H1 (cell line): ENCODE data around the gene CDC42SE2. TPM values are rescaled to one million over a fixed set of nuclear protein-coding genes. Genes with fewer than 3 reads are reported as not detected.

Experiments
- CTCF ChIA-PET: fragments of 300-600 bp; sonication (Branson Sonifier 250); formaldehyde crosslinking; loops from one replicate; lab custom pipeline; 2021; ENCODE audit not compliant: partially characterized antibody; lab: Charles Lee
- POLR2A ChIA-PET: fragments of 300-600 bp; sonication (Branson Sonifier 250); formaldehyde crosslinking; loops from one replicate; lab custom pipeline; 2021; ENCODE audit warnings: inconsistent platforms; ENCODE audit not compliant: partially characterized antibody; lab: Charles Lee
- DNase-seq, 2 experiments: peaks; one replicate each; pipeline versions ENCODE4 v3.0.0 to v3.0.0-alpha.2; 2010 to 2022; ENCODE audit warnings: low spot score in 2 of 2, low read depth in 1 of 2, mixed read lengths in 1 of 2
- FAIRE-seq: peaks from 2 replicates; lab custom pipeline; 2011; peaks lifted over from hg19 to GRCh38; lab: Jason Lieb, UNC
- H2AFZ ChIP-seq: 2 replicates; pipeline ENCODE4 v1.8.1; 2012; ENCODE audit warnings: low read length, inconsistent platforms
- H2AK5ac ChIP-seq: 2 replicates; pipeline ENCODE4 v1.6.1; 2013; ENCODE audit warnings: low read depth, low read length
- H2BK120ac ChIP-seq: replicated peaks from 2 replicates; pipeline ENCODE3; 2013; ENCODE audit warnings: low read depth, low read length, inconsistent platforms
- H2BK12ac ChIP-seq: 2 replicates; pipeline ENCODE4 v1.6.1; 2013; ENCODE audit warnings: low read depth, low read length
- H2BK15ac ChIP-seq: 2 replicates; pipeline ENCODE4 v1.6.1; 2013; ENCODE audit warnings: low read length
- H2BK20ac ChIP-seq: 2 replicates; pipeline ENCODE4 v1.6.1; 2013; ENCODE audit warnings: low read length
- H2BK5ac ChIP-seq: 2 replicates; pipeline ENCODE4 v1.6.1; 2013; ENCODE audit warnings: low read depth, low read length
- H3K14ac ChIP-seq: 2 replicates; pipeline ENCODE4 v1.6.1; 2013; ENCODE audit warnings: inconsistent platforms; ENCODE audit not compliant: insufficient read length
- H3K18ac ChIP-seq: 2 replicates; pipeline ENCODE4 v1.6.1; 2013; ENCODE audit warnings: low read length; ENCODE audit errors: extremely low read depth
- H3K23ac ChIP-seq: 2 replicates; pipeline ENCODE4 v1.6.1; 2013; ENCODE audit warnings: inconsistent platforms; ENCODE audit not compliant: insufficient read length
- H3K23me2 ChIP-seq: 2 replicates; pipeline ENCODE4 v1.6.1; 2013; ENCODE audit warnings: low read depth, low read length
- H3K27ac ChIP-seq: 2 replicates; pipeline ENCODE4 v1.6.1; 2011; ENCODE audit warnings: low read depth, low read length, inconsistent platforms
- H3K27me3 ChIP-seq, 4 experiments: replicated peaks in 1 of 4; 1 replicate in 1 of 4; 2 replicates in 3 of 4; pipeline versions ENCODE4 v1.6.1 to v1.8.1; 2011 to 2013; ENCODE audit warnings: low read length in 3 of 4, mild to moderate bottlenecking in 3 of 4, inconsistent platforms in 2 of 4, mixed read lengths in 2 of 4, moderate library complexity in 1 of 4; ENCODE audit not compliant: control insufficient read depth in 3 of 4, insufficient read depth in 3 of 4; ENCODE audit errors: extremely low read depth in 1 of 4
- H3K36me3 ChIP-seq, 4 experiments: 2 replicates each; pipeline versions ENCODE4 v1.6.1 to v1.8.1; 2011 to 2013; ENCODE audit warnings: mild to moderate bottlenecking in 4 of 4, low read length in 3 of 4, moderate library complexity in 2 of 4, control low read depth in 1 of 4, inconsistent platforms in 1 of 4; ENCODE audit not compliant: insufficient read depth in 4 of 4, control insufficient read depth in 2 of 4
- H3K4ac ChIP-seq: replicated peaks from 2 replicates; pipeline ENCODE3; 2013; ENCODE audit warnings: low read length, low read depth, mixed read lengths, inconsistent platforms; ENCODE audit not compliant: insufficient read length
- H3K4me1 ChIP-seq, 4 experiments: replicated peaks in 1 of 4; 1 replicate in 1 of 4; 2 replicates in 3 of 4; pipeline versions ENCODE4 v1.6.1 to v1.8.1; 2011 to 2013; ENCODE audit warnings: low read length in 3 of 4, inconsistent platforms in 2 of 4, mixed read lengths in 1 of 4; ENCODE audit not compliant: insufficient read depth in 4 of 4, control insufficient read depth in 3 of 4
- H3K4me2 ChIP-seq, 2 experiments: 2 replicates each; pipeline versions ENCODE4 v1.6.1 to v1.8.1; 2011 to 2013; ENCODE audit warnings: low read depth in 2 of 2, low read length in 2 of 2, control low read depth in 1 of 2, inconsistent platforms in 1 of 2, mild to moderate bottlenecking in 1 of 2; ENCODE audit not compliant: insufficient read depth in 1 of 2
- H3K4me3 ChIP-seq, 4 experiments: fragments of 200-600, 300-600 bp in 1 of 4; sonication (generic), shearing (Covaris generic), sonication (Bioruptor Twin) in 1 of 4; 2 replicates each; pipeline versions ENCODE4 v1.5.1 to v1.8.1; 2011 to 2016; ENCODE audit warnings: low read length in 4 of 4, low read depth in 3 of 4, control low read depth in 2 of 4, inconsistent platforms in 2 of 4, mild to moderate bottlenecking in 2 of 4, mixed read lengths in 1 of 4, moderate library complexity in 1 of 4; ENCODE audit not compliant: insufficient read depth in 2 of 4; ENCODE audit errors: extremely low read depth in 1 of 4
- H3K56ac ChIP-seq: replicated peaks from 2 replicates; pipeline ENCODE3; 2013; ENCODE audit warnings: low read depth, mild to moderate bottlenecking, mixed read lengths, low read length, inconsistent platforms; ENCODE audit not compliant: insufficient read length
- H3K79me1 ChIP-seq: 2 replicates; pipeline ENCODE4 v1.6.1; 2013; ENCODE audit warnings: low read depth, low read length, control low read depth
- H3K79me2 ChIP-seq, 2 experiments: 2 replicates each; pipeline versions ENCODE4 v1.6.1 to v1.8.1; 2012 to 2013; ENCODE audit warnings: low read length in 2 of 2, mild to moderate bottlenecking in 2 of 2, inconsistent platforms in 1 of 2; ENCODE audit not compliant: insufficient read depth in 2 of 2, control insufficient read depth in 1 of 2
- H3K9ac ChIP-seq, 4 experiments: replicated peaks in 1 of 4; 1 replicate in 1 of 4; 2 replicates in 3 of 4; pipeline versions ENCODE4 v1.6.1 to v1.8.1; 2011 to 2013; ENCODE audit warnings: low read depth in 3 of 4, low read length in 3 of 4, control low read depth in 2 of 4, mild to moderate bottlenecking in 2 of 4, moderate library complexity in 2 of 4, inconsistent platforms in 1 of 4; ENCODE audit errors: extremely low read depth in 1 of 4
- H3K9me3 ChIP-seq, 2 experiments: 2 replicates each; pipeline versions ENCODE4 v1.6.1 to v1.8.1; 2012 to 2013; ENCODE audit warnings: mild to moderate bottlenecking in 2 of 2, moderate library complexity in 2 of 2, control low read depth in 1 of 2, inconsistent platforms in 1 of 2, low read depth in 1 of 2, low read length in 1 of 2, mixed read lengths in 1 of 2; ENCODE audit not compliant: insufficient read depth in 2 of 2
- H4K20me1 ChIP-seq, 2 experiments: replicated peaks in 1 of 2; 2 replicates each; pipeline versions ENCODE3 to v1.8.1; 2011 to 2013; ENCODE audit warnings: inconsistent platforms in 2 of 2, low read length in 2 of 2, mild to moderate bottlenecking in 1 of 2; ENCODE audit not compliant: insufficient read depth in 2 of 2, control insufficient read depth in 1 of 2
- H4K5ac ChIP-seq: 2 replicates; pipeline ENCODE4 v1.6.1; 2013; ENCODE audit warnings: low read length, low read depth, mixed read lengths, inconsistent platforms; ENCODE audit not compliant: insufficient read length
- H4K8ac ChIP-seq: 2 replicates; pipeline ENCODE4 v1.8.0; 2013; ENCODE audit warnings: mild to moderate bottlenecking, moderate library complexity, low read length, inconsistent platforms; ENCODE audit not compliant: insufficient read depth; ENCODE audit errors: extremely low read depth
- H4K91ac ChIP-seq: replicated peaks from 2 replicates; pipeline ENCODE3; 2013; ENCODE audit warnings: low read length, mixed read lengths, inconsistent platforms; ENCODE audit not compliant: insufficient read length
- BACH1 ChIP-seq: IDR thresholded peaks from 2 replicates; pipeline ENCODE4 v1.6.1; 2012; ENCODE audit warnings: low read length, improper control_type of control experiment
- CHD2 ChIP-seq: IDR thresholded peaks from 2 replicates; pipeline ENCODE4 v1.6.1; 2012; ENCODE audit warnings: low read length, improper control_type of control experiment
- NRF1 ChIP-seq: IDR thresholded peaks from 2 replicates; pipeline ENCODE4 v1.6.1; 2011; ENCODE audit warnings: mild to moderate bottlenecking, low read depth, low read length, improper control_type of control experiment
- SAP30 ChIP-seq: fragments of 300-600 bp; sonication (generic); IDR thresholded peaks from 2 replicates; pipeline ENCODE4 v1.7.1; 2012; ENCODE audit warnings: low read length, moderate library complexity, mild to moderate bottlenecking, inconsistent platforms; ENCODE audit not compliant: insufficient read depth, insufficient replicate concordance
- SIX5 ChIP-seq: IDR thresholded peaks from 2 replicates; pipeline ENCODE4 v1.6.1; 2011; ENCODE audit warnings: mild to moderate bottlenecking, low read depth, low read length
- SRF ChIP-seq: IDR thresholded peaks from 2 replicates; pipeline ENCODE4 v1.6.1; 2011; ENCODE audit warnings: mild to moderate bottlenecking, low read depth, low read length, moderate library complexity
- SUZ12 ChIP-seq: fragments of 200-600 bp; sonication (generic); IDR thresholded peaks from 2 replicates; pipeline ENCODE4 v1.6.1; 2012; ENCODE audit warnings: mild to moderate bottlenecking, inconsistent platforms, low read length, moderate library complexity, mixed read lengths
- TAF1 ChIP-seq: IDR thresholded peaks from 2 replicates; pipeline ENCODE4 v1.6.1; 2011; ENCODE audit warnings: mild to moderate bottlenecking, low read depth, low read length
- ZNF274 ChIP-seq: IDR thresholded peaks from 2 replicates; pipeline ENCODE4 v1.7.0; 2012; ENCODE audit warnings: low read length, borderline replicate concordance; ENCODE audit errors: extremely low read depth
- WGBS, 2 experiments: shearing (Covaris generic) in 1 of 2; methylation state at CpG; one replicate each; pipeline versions ENCODE4 v1.1.6 to v1.1.7; 2013 to 2015; ENCODE audit warnings: low lambda C conversion rate in 2 of 2, mixed read lengths in 2 of 2, inconsistent platforms in 1 of 2, low coverage in 1 of 2, missing lambda C conversion rate in 1 of 2; ENCODE audit not compliant: insufficient replicate concordance in 2 of 2, insufficient coverage in 1 of 2, insufficient read length in 1 of 2; ENCODE audit errors: extremely low coverage in 1 of 2, missing lambda C conversion rate in 1 of 2; 5-methylcytosine and 5-hydroxymethylcytosine counted together
- polyA plus RNA-seq, 7 experiments: library from polyadenylated mRNA; depleted of rRNA in 3 of 7; stranded (reverse) in 5 of 7; unstranded in 2 of 7; fragments of >200 nt in 5 of 7; fragments of 200-250 nt in 2 of 7; gene quantifications; 1 replicate in 5 of 7; 2 replicates in 1 of 7; 4 replicates in 1 of 7; pipeline versions ENCODE4 v1.2.1 to v1.2.3, GENCODE V29; 2011 to 2013; ENCODE audit warnings: missing spikeins in 2 of 7, mixed read lengths in 2 of 7
- total RNA-seq: library from RNA; stranded (reverse); fragmentation: NEBNext Ultra II Directional; extraction: Animal tissue kit (Norgen Biotek cat#: 25700); gene quantifications from 2 replicates; pipeline ENCODE4 v1.2.1, GENCODE V29; 2021

CDC42SE2 gene
- total and polyA plus RNA-seq, 2 of the 8 experiments (the other 6 are each of a cell fraction or from before 2014, with no cell fraction given): 16.7 to 30.8 TPM

GRCh38 chr5:131297886-131298285 is 34.0 kb downstream of the CDC42SE2 start:
- no peak overlapping the region for H3K4me3 ChIP-seq
- no peaks in the 10 kb centered on the region for H3K36me3 ChIP-seq
- no peak overlapping the region for H2BK12ac ChIP-seq
- H3K23ac ChIP-seq: no peak overlapping the region
- no peak overlapping the region for H3K9ac ChIP-seq
- H2BK20ac ChIP-seq: no peak overlapping the region
- H3K56ac ChIP-seq: no peak overlapping the region
- H3K4me1 ChIP-seq: no peaks in the 10 kb centered on the region
- H3K4me2 ChIP-seq: no peak overlapping the region
- DNase-seq: no peak
- no peaks in the 10 kb centered on the region; the same call in 1 of the 2 replicates for H3K23me2 ChIP-seq
- no peak overlapping the region for H2BK15ac ChIP-seq
- no peak overlapping the region for H2AK5ac ChIP-seq
- H3K14ac ChIP-seq: no peak overlapping the region
- ChIA-PET CTCF (no interaction called here), POLR2A (no interaction called here)
- no peak overlapping the region for H2AFZ ChIP-seq
- H3K9me3 ChIP-seq: no peaks in the 10 kb centered on the region
- H4K5ac ChIP-seq: no peak overlapping the region
- no peaks in the 10 kb centered on the region for H3K27me3 ChIP-seq
- no peak overlapping the region for H4K91ac ChIP-seq
- peaks cover 2 to 25% of the 10 kb centered on the region in 2 experiments; a peak in 2 of 4 replicates for H3K79me2 ChIP-seq
- no peak overlapping the region for H2BK120ac ChIP-seq
- no peaks in the 10 kb centered on the region; the same call in 1 of the 2 replicates for H3K79me1 ChIP-seq
- peaks cover 0 to 2% of the 10 kb centered on the region in 2 experiments for H4K20me1 ChIP-seq
- no peak overlapping the region for H2BK5ac ChIP-seq
- TF ChIP-seq BACH1 (no peak), ZNF274 (no peak), CHD2 (no peak), SRF (no peak), NRF1 (no peak), SUZ12 (no peak), TAF1 (no peak), SIX5 (no peak), SAP30 (no peak)
- H3K27ac ChIP-seq: no peak overlapping the region
- no peak overlapping the region for H3K4ac ChIP-seq
- no peak overlapping the region for H3K18ac ChIP-seq
- H4K8ac ChIP-seq: no peak overlapping the region
- FAIRE-seq: no peak
- WGBS, 2 experiments: 89% methylated on average over 5 of the region's 5 CpGs; no CpG with 5 or more reads in 1 of the 2 experiments
